HG02852 (cell line): ENCODE data around the gene CA4.
"Not testable (repeated sequence)": the region's sequence is repeated elsewhere in the genome, so short reads cannot be mapped to it uniquely, and the experiment has no call there.

ENCODE experiments used
- ATAC-seq: cut with Tn5 transposase; IDR thresholded peaks from one replicate; pipeline ENCODE4 v1.9.1; 2021; ENCODE audit warnings: mild to moderate bottlenecking, moderate library complexity; ENCODE audit not compliant: unreplicated experiment

The CA4 gene

DNA sequence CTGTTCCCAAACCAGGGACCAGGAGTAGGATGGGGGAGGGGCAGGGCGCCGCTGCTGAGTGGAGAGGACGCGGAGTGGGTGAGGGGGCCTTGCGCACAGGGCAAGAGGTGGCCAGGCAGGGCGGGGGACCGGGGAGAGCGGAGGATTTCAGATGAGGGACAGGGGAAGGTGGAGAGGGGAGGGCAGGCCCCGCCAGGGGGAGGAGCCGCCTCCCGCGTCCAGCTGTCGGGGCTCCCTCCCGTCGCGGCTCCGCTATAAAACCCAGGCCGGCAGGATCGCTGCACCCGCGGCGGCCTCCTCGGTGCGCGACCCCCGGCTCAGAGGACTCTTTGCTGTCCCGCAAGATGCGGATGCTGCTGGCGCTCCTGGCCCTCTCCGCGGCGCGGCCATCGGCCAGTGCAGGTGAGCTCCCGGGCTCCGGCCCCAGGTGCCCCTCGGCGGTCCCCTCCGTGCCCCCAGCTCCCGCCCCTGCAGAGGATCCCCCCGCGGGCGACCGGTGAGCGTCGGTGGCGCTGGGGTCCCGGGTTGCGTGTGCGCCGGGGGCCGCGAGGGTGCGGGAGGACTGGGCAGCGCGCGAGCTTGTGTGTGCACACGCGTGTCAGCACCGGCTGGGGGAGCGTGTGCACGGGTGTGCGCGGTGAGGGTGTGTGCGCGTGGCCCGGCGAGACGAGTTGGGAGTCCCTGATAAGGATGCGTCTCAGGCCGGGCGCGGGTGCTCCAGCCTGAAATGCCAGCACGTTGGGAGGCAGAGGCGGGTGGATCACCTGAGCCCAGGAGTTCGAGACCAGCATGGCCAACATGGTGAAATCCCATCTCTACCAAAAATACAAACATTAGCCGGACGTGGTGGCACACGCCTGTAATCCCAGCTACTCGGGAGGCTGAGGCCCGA is at the start of gene CA4:
Gene CA4 (plus strand): TSS at position 283 of the 892 bp plus-strand sequence. CDS start 62 bp downstream, at position 345.
- no peak for ATAC-seq

DNA sequence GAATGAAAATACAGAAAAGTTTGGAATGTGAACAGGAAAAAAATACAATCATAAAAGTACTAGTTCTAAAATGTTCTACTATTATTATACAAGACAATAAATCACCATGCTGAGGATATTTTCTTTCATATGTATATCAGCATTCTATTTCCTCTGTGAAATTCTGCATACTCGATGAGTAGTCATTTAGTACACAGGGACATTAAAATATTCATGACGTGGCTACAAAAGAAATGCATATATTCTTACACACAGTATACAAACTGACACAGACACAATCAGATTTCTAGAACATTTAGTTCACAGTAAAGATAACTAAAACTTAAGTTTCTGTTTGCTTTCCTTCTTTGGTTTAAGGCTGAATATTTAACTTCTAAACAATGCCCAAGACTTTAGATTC is 49.2 kb upstream of the CA4 start:
- ATAC-seq = not testable (repeated sequence)

DNA sequence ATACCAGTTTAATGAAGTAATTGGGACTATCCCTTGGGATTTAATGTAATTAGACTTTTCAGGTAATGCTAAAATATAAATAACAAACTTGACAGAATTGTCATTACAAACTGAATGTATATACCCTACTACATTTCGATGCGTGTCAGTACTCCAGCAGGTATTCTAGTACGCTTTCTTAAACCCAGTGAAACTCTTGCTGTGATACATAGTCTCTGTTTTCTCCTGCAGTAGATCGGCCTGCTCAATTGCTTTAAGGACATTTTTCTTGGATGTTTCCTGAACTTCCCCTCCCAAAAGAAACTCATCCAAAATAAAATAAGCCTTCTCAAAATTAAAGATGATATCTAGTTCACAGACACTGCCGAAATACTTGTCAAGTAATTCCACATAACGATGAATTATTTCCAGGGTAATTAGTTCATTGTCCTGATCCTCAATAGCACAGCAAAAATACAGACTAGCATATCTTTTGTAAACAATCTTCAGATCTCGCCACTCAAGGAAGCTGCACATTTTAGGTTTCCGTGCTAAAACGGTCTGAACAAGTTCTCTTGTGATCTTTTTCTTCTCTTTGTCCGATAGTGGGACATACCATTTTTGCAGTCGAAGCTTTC is 47.6 kb upstream of the CA4 start:
- ATAC-seq = not testable (repeated sequence)

DNA sequence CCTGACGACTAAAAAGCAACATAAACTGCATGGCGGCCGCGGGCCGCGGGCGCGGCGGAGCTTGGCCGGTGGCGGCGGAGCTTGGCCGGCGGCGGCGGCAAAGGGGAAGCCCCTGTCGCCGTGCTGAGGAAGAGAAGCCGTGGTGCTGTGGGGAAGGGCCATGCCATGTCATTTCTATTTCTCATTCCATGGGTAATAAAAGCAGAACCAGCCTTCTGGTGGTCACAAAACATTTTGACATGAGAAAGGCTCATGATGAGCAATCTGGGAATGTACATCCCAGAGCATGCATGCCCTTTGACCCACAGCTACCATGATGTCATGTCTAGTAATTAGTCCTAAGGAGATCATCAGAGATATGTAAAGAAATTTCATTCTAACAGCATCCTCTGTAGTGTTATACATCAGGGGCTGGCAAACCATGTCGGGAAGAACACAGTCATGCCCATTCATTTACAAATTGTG is 47.1 kb upstream of the CA4 start:
- no peak for ATAC-seq

- no peak for ATAC-seq
These were observed 45.8 kb upstream of the CA4 start for GRCh38 chr17:60103957-60104356.

DNA sequence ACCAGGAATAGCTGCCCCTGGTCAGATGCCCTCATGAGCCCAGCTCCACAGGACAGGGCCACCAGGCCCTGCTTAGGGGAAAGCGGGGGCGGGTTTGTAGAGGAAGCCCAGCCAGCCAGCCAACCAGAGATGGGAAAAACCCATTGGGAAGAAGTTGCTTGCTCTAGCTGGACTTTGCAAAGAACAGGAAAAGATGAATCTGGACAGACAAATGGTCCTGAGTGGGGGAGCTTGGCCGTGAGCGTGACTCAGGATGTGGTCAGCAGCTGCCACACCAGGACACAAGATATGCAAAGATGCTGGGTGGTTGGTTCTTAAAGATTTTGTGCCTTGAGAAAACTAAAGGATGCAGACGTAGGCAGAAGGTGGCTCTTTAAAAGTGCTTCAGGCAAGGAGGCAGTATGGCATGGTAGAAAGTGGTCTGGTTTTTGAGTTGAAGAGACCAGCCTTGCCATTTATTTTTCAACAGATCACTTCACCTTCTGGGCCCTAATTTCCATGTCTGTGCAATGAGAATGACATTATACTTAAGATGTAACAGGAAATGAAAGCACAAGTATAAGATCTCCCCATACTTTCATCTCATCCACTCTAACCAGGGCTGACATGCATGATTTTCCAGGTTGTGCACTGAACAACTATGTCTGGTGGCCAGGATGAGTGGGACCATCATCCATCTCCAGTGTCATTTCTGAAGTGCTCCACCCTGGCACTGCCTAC is 43.3 kb upstream of the CA4 start:
- ATAC-seq = no peak

DNA sequence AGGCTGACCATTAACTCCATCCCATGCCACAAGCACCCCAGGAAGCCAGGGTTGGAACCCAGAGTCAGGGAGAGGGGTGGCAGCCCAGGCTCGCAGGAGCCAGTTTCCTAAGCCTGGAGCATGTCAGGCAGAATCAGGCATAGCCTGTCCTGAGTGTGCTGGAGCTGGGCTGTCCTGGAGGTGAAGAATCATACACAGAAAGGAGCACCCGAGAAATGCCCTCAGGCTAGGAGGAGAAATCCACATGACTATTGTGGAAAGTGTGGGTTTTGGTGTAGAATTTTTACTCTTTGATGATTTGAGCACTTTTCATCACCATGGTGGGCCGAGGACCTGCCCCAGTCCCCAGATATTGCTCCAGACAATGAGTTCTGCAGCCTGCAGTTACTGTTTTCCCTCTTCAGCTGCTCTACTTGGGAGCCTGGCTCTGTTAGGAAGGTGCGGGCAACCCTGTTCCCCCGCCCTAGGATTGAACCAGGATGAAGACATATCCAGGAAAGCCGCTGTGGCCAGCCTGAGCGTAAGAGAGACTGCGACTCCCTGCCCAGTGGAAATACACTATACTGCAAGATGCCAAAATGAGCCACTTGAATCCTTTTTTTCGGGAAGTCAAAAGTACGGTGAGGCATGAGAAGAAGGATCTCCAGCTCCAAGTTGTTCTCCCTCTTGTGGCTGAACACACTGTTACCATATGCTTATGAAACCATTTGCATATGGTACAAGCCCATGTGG is 42.1 kb upstream of the CA4 start:
- no peak for ATAC-seq

DNA sequence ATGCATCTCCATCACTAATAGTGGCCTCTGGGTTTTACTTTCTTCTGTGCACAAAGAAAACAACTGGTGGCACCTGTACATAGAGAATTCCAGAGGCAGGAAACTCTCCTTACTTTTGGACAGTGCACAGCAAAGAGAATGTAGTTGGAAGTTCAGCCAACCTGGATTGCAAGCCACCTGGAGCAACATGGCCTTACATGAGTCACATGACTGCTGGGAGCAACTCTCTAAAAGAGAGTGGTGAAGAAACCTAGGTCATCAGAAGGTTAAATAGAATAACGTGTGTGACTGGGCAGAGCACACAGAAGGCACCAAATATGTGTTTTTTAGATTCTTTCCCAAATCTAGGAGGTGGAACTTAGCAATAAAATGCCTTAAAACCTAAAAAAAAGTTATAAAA is 41.5 kb upstream of the CA4 start:
- ATAC-seq = not testable (repeated sequence)

GRCh38 chr17:60108712-60109111 is 41.1 kb upstream of the CA4 start:
- ATAC-seq = no peak

DNA sequence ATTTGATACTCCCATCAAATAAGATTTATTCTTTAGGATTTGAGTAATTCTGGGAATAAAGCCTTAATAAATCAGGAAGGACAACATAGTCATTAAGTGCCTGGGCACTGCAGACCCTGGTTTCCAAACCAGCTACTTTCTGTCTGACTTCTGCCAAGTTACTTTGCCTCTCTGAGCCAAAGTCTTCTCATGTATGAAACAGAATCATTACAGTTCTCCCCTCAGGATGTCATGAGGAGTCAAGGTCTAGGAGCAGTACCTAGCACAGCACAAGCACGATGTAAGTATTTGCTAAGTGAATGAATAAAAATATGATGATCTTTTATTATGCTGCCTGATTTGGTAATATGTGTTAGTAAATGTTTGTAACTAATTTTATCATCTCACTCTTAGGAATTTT is 40.6 kb upstream of the CA4 start:
- no peak for ATAC-seq

- no peak for ATAC-seq
These were observed 39.2 kb upstream of the CA4 start for GRCh38 chr17:60110586-60110985.

GRCh38 chr17:60111661-60112060 is 38.1 kb upstream of the CA4 start:
- ATAC-seq = not testable (repeated sequence)

DNA sequence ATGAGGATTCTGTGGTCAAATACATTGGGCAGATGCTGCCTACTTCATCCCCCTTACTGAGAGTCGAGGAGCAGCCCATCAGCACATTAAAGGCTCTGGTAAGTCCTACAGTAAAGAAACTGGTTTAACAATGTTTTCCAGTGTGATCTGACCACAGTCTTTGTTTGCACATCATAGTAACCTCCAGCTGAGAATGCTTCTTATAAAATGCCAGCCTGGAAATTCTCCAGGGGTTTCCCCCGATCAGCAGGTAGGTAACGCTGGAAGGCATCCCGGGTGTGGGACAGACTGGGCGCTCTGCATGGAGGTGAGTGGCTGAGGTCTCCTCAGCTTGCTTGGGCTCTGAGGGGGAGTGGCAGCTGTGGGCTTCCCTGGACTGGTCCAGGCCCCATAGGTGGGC is 34.4 kb upstream of the CA4 start:
- not testable (repeated sequence) for ATAC-seq

GRCh38 chr17:60116196-60116595 is 33.6 kb upstream of the CA4 start:
- ATAC-seq = not testable (repeated sequence)

DNA sequence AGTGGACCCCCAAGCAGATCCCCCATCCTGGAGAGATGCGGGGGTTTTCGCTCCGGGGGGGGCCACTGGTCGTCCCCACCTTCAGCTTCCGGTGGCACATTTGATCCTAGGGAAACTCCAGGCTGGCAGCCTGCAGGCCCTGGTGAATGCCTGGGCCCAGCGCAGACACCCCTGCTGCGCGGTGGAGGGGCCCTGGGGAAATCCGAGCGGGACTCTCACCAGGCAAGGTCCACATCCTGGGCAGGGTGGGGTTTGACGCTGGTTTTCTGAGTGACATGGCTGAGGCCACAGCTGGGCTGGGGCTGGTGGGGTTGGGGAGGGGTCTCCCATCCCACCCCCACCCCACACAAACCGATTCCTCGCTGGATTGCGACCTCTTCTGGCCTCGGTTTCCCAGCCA is 30.6 kb upstream of the CA4 start:
- ATAC-seq = not testable (repeated sequence)

DNA sequence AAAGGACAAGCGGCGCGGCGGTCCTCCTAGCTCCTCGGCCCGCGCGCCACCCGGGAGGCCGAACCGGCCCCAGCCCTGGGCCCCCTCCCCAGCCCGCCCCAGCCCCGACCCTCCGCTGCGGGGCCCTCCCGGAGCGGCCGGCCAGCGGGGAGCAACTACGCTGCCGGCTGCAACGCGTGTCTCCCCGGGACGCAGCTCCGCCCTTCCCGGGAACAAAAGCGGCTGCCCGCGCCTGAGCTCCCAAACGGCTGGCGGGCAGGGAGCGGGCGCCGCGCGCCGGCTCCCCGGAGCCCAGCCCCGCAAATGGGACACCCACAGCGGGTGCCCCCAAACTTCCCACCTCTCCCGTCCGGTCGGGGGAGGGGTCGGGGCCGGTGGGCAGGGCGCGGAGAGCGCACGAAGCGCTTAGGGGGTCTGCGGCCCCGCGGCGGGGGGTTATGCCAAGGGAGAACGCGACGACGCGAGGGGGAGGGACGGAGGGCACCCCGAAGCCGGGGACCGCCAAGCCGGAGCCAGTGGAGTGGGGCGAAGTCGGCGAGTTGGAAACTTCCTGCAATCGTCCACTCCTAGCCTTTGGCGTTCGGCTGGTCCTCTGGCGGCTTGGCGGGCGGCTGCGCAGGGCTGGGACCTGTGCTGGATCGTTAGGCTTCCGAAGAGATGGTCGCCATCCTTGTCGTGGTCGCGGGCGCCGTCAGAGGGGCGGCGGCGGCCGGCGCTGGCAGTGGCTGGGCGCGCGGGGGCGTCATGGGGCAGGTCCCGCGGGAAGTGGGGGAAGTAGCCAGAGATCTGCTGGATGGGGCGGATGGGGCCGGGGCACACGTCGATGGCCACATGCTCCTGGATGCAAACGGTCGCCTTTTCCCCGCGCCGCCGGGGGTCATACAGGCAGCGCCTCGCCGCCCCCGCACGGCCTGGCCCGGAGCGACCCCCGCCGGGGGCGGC is 29.7 kb upstream of the CA4 start:
- ATAC-seq = not testable (repeated sequence)

GRCh38 chr17:60127068-60128064 is 22.4 kb upstream of the CA4 start:
- no peak for ATAC-seq

GRCh38 chr17:60128171-60128859 is 21.5 kb upstream of the CA4 start:
- no peak for ATAC-seq
